Astrocyte (in vitro differentiated cells and primary cell): ENCODE data around the gene FAM185A.
"Not testable (repeated sequence)": the region's sequence is repeated elsewhere in the genome, so short reads cannot be mapped to it uniquely, and the experiment has no call there.

Source experiments
- CTCF ChIP-seq: IDR thresholded peaks from 2 replicates; pipeline ENCODE4 v1.5.1; 2011; ENCODE audit warnings: low read depth, mild to moderate bottlenecking, inconsistent platforms, low read length, moderate library complexity; ENCODE audit not compliant: insufficient read depth
- EZH2 ChIP-seq: IDR thresholded peaks from 2 replicates; pipeline ENCODE4 v1.6.1; 2012; ENCODE audit warnings: mild to moderate bottlenecking, low read length, inconsistent platforms; ENCODE audit not compliant: insufficient read depth

- TF ChIP-seq CTCF, EZH2: not testable (repeated sequence)
Measured at GRCh38 chr7:102745494-102746288, 3.1 kb upstream of the FAM185A start.
